Measurements from ENCODE around the gene CTSZ. TPM values are rescaled to one million over a fixed set of nuclear protein-coding genes. Genes with fewer than 3 reads are reported as not detected.

Gene CTSZ
- total and polyA plus RNA-seq, 4 donors = 11.8 to 233 (median 188) TPM

GRCh38 chr20:59047938-59048680 is 41.1 kb upstream of the CTSZ start:
- Histone ChIP-seq H3K4me1 (ENCODE audit: control insufficient read depth in 4 of 4, insufficient read depth in 4 of 4, low read length in 3 of 4) (peaks cover 0 to 5% (median 2%) of the 10 kb centered on the region in 4 donors), H3K9me3 (ENCODE audit: control insufficient read depth in 4 of 4, low read length in 3 of 4) (no peaks in the 10 kb centered on the region), H3K36me3 (ENCODE audit: control insufficient read depth in 4 of 4, insufficient read depth in 3 of 4, low read depth in 1 of 4, low read length in 3 of 4) (no peaks in the 10 kb centered on the region), H3K27ac (ENCODE audit: low read depth in 1 of 2, low read length in 2 of 2) (no peak overlapping the region), H3K9ac (ENCODE audit: low read depth in 1 of 2, low read length in 2 of 2) (no peak overlapping the region), H3K4me3 (ENCODE audit: low read depth in 1 of 3, low read length in 3 of 3) (no peak overlapping the region), H3K27me3 (ENCODE audit: control insufficient read depth in 4 of 4, insufficient read depth in 4 of 4, low read length in 3 of 4) (no peaks in the 10 kb centered on the region)
- no peak for TF ChIP-seq HNF4A (conservative IDR thresholded peaks at IDR 0.05)
- no peak for TF ChIP-seq EGR1 (IDR thresholded peaks at IDR 0.05; ENCODE audit: low read depth in 2 of 2)
- TF ChIP-seq TAF1 (conservative IDR thresholded peaks at IDR 0.05) = no peak
- TF ChIP-seq CTCF (IDR thresholded peaks at IDR 0.05; ENCODE audit: low read depth, low read length, missing input control) = no peak
- no peak for TF ChIP-seq YY1 (IDR thresholded peaks at IDR 0.05)
- no peak for TF ChIP-seq ZBTB33 (IDR thresholded peaks at IDR 0.05)
- no peak for DNase-seq (ENCODE audit: low spot score)
- WGBS = 78% methylated on average over 5 of the region's 5 CpGs

- H3K9ac ChIP-seq (ENCODE audit: low read depth in 1 of 2, low read length in 2 of 2) = no peak overlapping the region
- H3K4me3 ChIP-seq (ENCODE audit: low read depth in 1 of 3, low read length in 3 of 3) = no peak overlapping the region
- DNase-seq (ENCODE audit: low spot score) = no peak
- H3K27me3 ChIP-seq (ENCODE audit: control insufficient read depth in 4 of 4, insufficient read depth in 4 of 4, low read length in 3 of 4) = no peaks in the 10 kb centered on the region
- no peaks in the 10 kb centered on the region for H3K36me3 ChIP-seq (ENCODE audit: control insufficient read depth in 4 of 4, insufficient read depth in 3 of 4, low read depth in 1 of 4, low read length in 3 of 4)
- TF ChIP-seq RAD21 (IDR thresholded peaks at IDR 0.05) = no peak
- no peak for TF ChIP-seq MAX (IDR thresholded peaks at IDR 0.05)
- TF ChIP-seq REST (IDR thresholded peaks at IDR 0.05) = no peak
- TF ChIP-seq FOXA2 (IDR thresholded peaks at IDR 0.05) = no peak
- no peak for TF ChIP-seq YY1 (IDR thresholded peaks at IDR 0.05)
- no peak for TF ChIP-seq NR2F2 (IDR thresholded peaks at IDR 0.05)
- TF ChIP-seq ZBTB33 (IDR thresholded peaks at IDR 0.05) = no peak
- no peak for TF ChIP-seq SP1 (IDR thresholded peaks at IDR 0.05)
- TF ChIP-seq JUND (IDR thresholded peaks at IDR 0.05) = no peak
- TF ChIP-seq HNF4G (IDR thresholded peaks at IDR 0.05) = no peak
- no peak for TF ChIP-seq EGR1 (IDR thresholded peaks at IDR 0.05; ENCODE audit: low read depth in 2 of 2)
- no peak for TF ChIP-seq CTCF (IDR thresholded peaks at IDR 0.05; ENCODE audit: low read depth, low read length, missing input control)
- TF ChIP-seq GABPA (IDR thresholded peaks at IDR 0.05 in 1 of 2, conservative IDR thresholded peaks at IDR 0.05 in 1 of 2) = no peak
- TF ChIP-seq FOXA1 (IDR thresholded peaks at IDR 0.05) = no peak
- no peak for TF ChIP-seq RXRA (IDR thresholded peaks at IDR 0.05)
- no peak for TF ChIP-seq ATF3 (IDR thresholded peaks at IDR 0.05)
- no peak for TF ChIP-seq TAF1 (conservative IDR thresholded peaks at IDR 0.05)
- no peak for TF ChIP-seq HNF4A (conservative IDR thresholded peaks at IDR 0.05)
- no peaks in the 10 kb centered on the region for H3K9me3 ChIP-seq (ENCODE audit: control insufficient read depth in 4 of 4, low read length in 3 of 4)
- H3K27ac ChIP-seq (ENCODE audit: low read depth in 1 of 2, low read length in 2 of 2) = no peak overlapping the region
- peaks cover 0 to 10% (median 4%) of the 10 kb centered on the region in 4 donors for H3K4me1 ChIP-seq (ENCODE audit: control insufficient read depth in 4 of 4, insufficient read depth in 4 of 4, low read length in 3 of 4)
- WGBS = 96% methylated on average over 3 of the region's 3 CpGs
Observed at GRCh38 chr20:59046862-59047261, 39.8 kb upstream of the CTSZ start.
